Activated T-helper 9 cell treated with anti-CD3 and anti-CD28 coated beads, Interleukin-2, amount 50 U/mL, for 16 hours (primary cell): ENCODE data around the gene NXPH3.

Experiments
- DNase-seq: peaks from one replicate; pipeline ENCODE4 v3.0.0-alpha.2; 2020; ENCODE audit warnings: low read depth

NXPH3 gene

GRCh38 chr17:49592263-49592662 is 16.6 kb downstream of the NXPH3 start:
- no peak for DNase-seq

- no peak for DNase-seq
These were observed 19.7 kb downstream of the NXPH3 start for GRCh38 chr17:49595328-49595727.

- DNase-seq: no peak
These were observed 20.3 kb downstream of the NXPH3 start for GRCh38 chr17:49595980-49596379.

- no peak for DNase-seq
These were observed 21.1 kb downstream of the NXPH3 start for GRCh38 chr17:49596613-49597244.

- no peak for DNase-seq
These were observed 21.8 kb downstream of the NXPH3 start for GRCh38 chr17:49597436-49597835.

- no peak for DNase-seq
These were observed 22.4 kb downstream of the NXPH3 start for GRCh38 chr17:49597928-49598655.

- no peak for DNase-seq
These were observed 23.2 kb downstream of the NXPH3 start for GRCh38 chr17:49598918-49599317.

- DNase-seq: no peak
These were observed 25.3 kb downstream of the NXPH3 start for GRCh38 chr17:49600949-49601348.

- DNase-seq: no peak
These were observed 27.1 kb downstream of the NXPH3 start for GRCh38 chr17:49602783-49603182.

GRCh38 chr17:49603238-49603637 is 27.6 kb downstream of the NXPH3 start:
- no peak for DNase-seq

- no peak for DNase-seq
These were observed 28.0 kb downstream of the NXPH3 start for GRCh38 chr17:49603720-49604119.

GRCh38 chr17:49604314-49604869 is 28.7 kb downstream of the NXPH3 start:
- no peak for DNase-seq

GRCh38 chr17:49610883-49611584 is 35.4 kb downstream of the NXPH3 start:
- DNase-seq: no peak

GRCh38 chr17:49612726-49613125 is 37.1 kb downstream of the NXPH3 start:
- no peak for DNase-seq

- no peak for DNase-seq
These were observed 37.6 kb downstream of the NXPH3 start for GRCh38 chr17:49613182-49613800.

- no peak for DNase-seq
These were observed 40.4 kb downstream of the NXPH3 start for GRCh38 chr17:49616086-49616485.

- no peak for DNase-seq
These were observed 41.0 kb downstream of the NXPH3 start for GRCh38 chr17:49616601-49617131.

GRCh38 chr17:49618028-49618611 is 42.4 kb downstream of the NXPH3 start:
- DNase-seq: no peak

GRCh38 chr17:49621420-49621819 is 45.7 kb downstream of the NXPH3 start:
- no peak for DNase-seq

- DNase-seq: no peak
These were observed 46.4 kb downstream of the NXPH3 start for GRCh38 chr17:49621946-49622529.

- no peak for DNase-seq
These were observed 49.2 kb downstream of the NXPH3 start for GRCh38 chr17:49624896-49625295.
